ENCODE measurements around the gene HDDC2. TPM values are rescaled to one million over a fixed set of nuclear protein-coding genes. Genes with fewer than 3 reads are reported as not detected.
"Not testable (repeated sequence)": the region's sequence is repeated elsewhere in the genome, so short reads cannot be mapped to it uniquely, and the experiment has no call there.

The HDDC2 gene
- total and polyA plus RNA-seq, 9 of the 15 experiments (the other 6 are each of a cell fraction or from before 2014, with no cell fraction given): 194 to 632 (median 294) TPM

- no peaks in the 10 kb centered on the region for H3K9me1 ChIP-seq (ENCODE audit: control insufficient read depth, insufficient read depth, low read length)
- intact Hi-C loops (cut with micrococcal nuclease) (no loop called here), in situ Hi-C loops (cut with MboI) (no loop called here)
- BruUV-seq (replicated peaks): no TSS peak
- 100% methylated on average over 1 of the region's 1 CpG for WGBS (ENCODE audit: insufficient coverage, low coverage, missing lambda C conversion rate)
- H3K4me3 ChIP-seq: no peak overlapping the region
- FAIRE-seq (no peak), DNase-seq (ENCODE audit: extremely low read depth in 1 of 4, low spot score in 3 of 4) (no peak), ATAC-seq (no peak)
- peaks cover 3 to 7% of the 10 kb centered on the region in 2 experiments; a peak in 4 of 5 replicates for H3K4me1 ChIP-seq (replicated peaks in 1 of 2; ENCODE audit: control insufficient read depth in 2 of 2, insufficient read depth in 2 of 2, low read length in 2 of 2)
- H3K9me3 ChIP-seq (replicated peaks; ENCODE audit: control insufficient read depth, insufficient read depth, low read depth, low read length): no peaks in the 10 kb centered on the region
- no peaks in the 10 kb centered on the region for H3K27me3 ChIP-seq (ENCODE audit: control insufficient read depth in 2 of 2, insufficient read depth in 2 of 2, low read length in 2 of 2)
- H3K4me2 ChIP-seq (ENCODE audit: insufficient read depth, low read length): no peak overlapping the region
- no peak overlapping the region for H3K9ac ChIP-seq (ENCODE audit: insufficient read depth in 1 of 2, low read depth in 2 of 2, low read length in 2 of 2)
- POLR2A ChIA-PET: no interaction called here
- H2AFZ ChIP-seq (ENCODE audit: low read depth, low read length): no peak overlapping the region
- CTCF ChIA-PET (ENCODE audit: low intra/inter-chr PET ratio): no interaction called here
- H3K36me3 ChIP-seq (ENCODE audit: control insufficient read depth, insufficient read depth, low read length): peaks cover 61% of the 10 kb centered on the region
- H4K20me1 ChIP-seq (replicated peaks; ENCODE audit: control insufficient read depth, insufficient read depth, low read length): no peaks in the 10 kb centered on the region
- no peak for TF ChIP-seq SMARCB1 (IDR thresholded peaks at IDR 0.05; ENCODE audit: insufficient read length, low read depth)
- TF ChIP-seq, protein P1, sequence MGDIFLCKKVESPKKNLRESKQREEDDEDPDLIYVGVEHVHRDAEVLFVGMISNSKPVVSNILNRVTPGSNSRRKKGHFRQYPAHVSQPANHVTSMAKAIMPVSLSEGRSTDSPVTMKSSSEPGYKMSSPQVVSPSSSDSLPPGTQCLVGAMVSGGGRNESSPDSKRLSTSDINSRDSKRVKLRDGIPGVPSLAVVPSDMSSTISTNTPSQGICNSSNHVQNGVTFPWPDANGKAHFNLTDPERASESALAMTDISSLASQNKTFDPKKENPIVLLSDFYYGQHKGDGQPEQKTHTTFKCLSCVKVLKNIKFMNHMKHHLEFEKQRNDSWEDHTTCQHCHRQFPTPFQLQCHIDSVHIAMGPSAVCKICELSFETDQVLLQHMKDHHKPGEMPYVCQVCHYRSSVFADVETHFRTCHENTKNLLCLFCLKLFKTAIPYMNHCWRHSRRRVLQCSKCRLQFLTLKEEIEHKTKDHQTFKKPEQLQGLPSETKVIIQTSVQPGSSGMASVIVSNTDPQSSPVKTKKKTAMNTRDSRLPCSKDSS (IDR thresholded peaks at IDR 0.05; ENCODE audit: low read depth, partially characterized antibody): peak; percentile 35
- TF ChIP-seq TRIM28 (IDR thresholded peaks at IDR 0.05): peak; percentile 27; the same call in 1 of the 2 replicates
- peaks cover 66% of the 10 kb centered on the region for H3K79me2 ChIP-seq (ENCODE audit: control insufficient read depth, insufficient read depth, low read length)
- H3K27ac ChIP-seq (ENCODE audit: extremely low read depth, low read depth, low read length): no peak overlapping the region
Measured at GRCh38 chr6:125285353-125285752, 16.4 kb downstream of the HDDC2 start.

DNA sequence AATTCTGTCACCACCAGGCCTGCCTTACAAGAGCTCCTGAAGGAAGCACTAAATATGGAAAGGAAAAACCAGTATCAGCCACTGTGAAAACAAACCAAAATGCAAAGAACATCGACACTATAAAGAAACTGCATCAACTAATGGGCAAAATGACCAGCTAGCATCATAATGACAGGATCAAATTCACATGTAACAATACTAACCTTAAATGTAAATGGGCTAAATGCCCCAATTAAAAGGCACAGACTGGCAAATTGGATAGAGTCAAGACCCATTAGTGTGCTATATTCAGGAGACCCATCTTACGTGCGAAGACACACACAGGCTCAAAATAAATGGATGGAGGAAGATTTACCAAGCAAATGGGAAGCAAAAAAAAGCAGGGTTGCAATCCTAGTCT lies 19.3 kb downstream of the HDDC2 start:
- H3K27ac ChIP-seq (ENCODE audit: extremely low read depth, low read depth, low read length); in situ Hi-C loops (cut with MboI); H3K9me1 ChIP-seq (ENCODE audit: control insufficient read depth, insufficient read depth, low read length); CTCF ChIA-PET (ENCODE audit: low intra/inter-chr PET ratio); H3K9ac ChIP-seq (ENCODE audit: insufficient read depth in 1 of 2, low read depth in 2 of 2, low read length in 2 of 2); BruUV-seq (replicated peaks); H4K20me1 ChIP-seq (replicated peaks; ENCODE audit: control insufficient read depth, insufficient read depth, low read length); intact Hi-C loops (cut with micrococcal nuclease); DNase-seq (ENCODE audit: extremely low read depth in 1 of 4, low spot score in 3 of 4); H3K4me2 ChIP-seq (ENCODE audit: insufficient read depth, low read length); H3K4me3 ChIP-seq; FAIRE-seq; H3K4me1 ChIP-seq (replicated peaks in 1 of 2; ENCODE audit: control insufficient read depth in 2 of 2, insufficient read depth in 2 of 2, low read length in 2 of 2); ATAC-seq; H3K9me3 ChIP-seq (replicated peaks; ENCODE audit: control insufficient read depth, insufficient read depth, low read depth, low read length); H2AFZ ChIP-seq (ENCODE audit: low read depth, low read length); H3K27me3 ChIP-seq (ENCODE audit: control insufficient read depth in 2 of 2, insufficient read depth in 2 of 2, low read length in 2 of 2): not testable (repeated sequence)
- H3K79me2 ChIP-seq (ENCODE audit: control insufficient read depth, insufficient read depth, low read length): peaks cover 70% of the 10 kb centered on the region
- TF ChIP-seq ZNF507 (tag; conservative IDR thresholded peaks at IDR 0.05) (peak; percentile 99), ZNF354B (CRISPR knock-in tag; IDR thresholded peaks at IDR 0.05) (peak; percentile 93)
- peaks cover 69% of the 10 kb centered on the region for H3K36me3 ChIP-seq (ENCODE audit: control insufficient read depth, insufficient read depth, low read length)
- WGBS (ENCODE audit: insufficient coverage, low coverage, missing lambda C conversion rate): 98% methylated on average over 3 of the region's 3 CpGs
- POLR2A ChIA-PET: interaction anchor here (0.6 to 1.1 kb wide), 2 partner anchors 8 to 575 kb away, joined by 4 to 5 read pairs; no protein-coding TSS in a partner anchor
